ENCODE measurements around the gene OR52E5.

DNA sequence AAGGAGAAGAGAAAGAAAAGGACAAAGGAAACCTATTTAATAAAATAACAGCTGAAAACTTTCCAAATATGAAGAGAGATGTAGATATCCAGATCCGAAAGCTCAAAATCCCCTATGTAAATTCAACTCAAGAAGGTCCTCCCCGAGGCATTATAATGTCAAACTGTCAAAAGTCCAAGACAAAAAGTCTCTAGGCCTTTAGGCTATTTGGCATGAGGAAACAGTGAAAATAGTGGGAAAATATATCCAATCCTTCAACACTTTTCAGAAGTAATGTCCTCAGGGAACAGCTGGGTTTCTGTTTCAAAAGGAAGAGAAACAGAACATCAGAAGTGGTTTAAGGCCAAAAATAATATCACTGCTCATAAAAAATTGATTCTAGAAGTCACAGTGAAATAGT, 14.4 kb upstream of the OR52E5 start:
- TF ChIP-seq, protein P1, sequence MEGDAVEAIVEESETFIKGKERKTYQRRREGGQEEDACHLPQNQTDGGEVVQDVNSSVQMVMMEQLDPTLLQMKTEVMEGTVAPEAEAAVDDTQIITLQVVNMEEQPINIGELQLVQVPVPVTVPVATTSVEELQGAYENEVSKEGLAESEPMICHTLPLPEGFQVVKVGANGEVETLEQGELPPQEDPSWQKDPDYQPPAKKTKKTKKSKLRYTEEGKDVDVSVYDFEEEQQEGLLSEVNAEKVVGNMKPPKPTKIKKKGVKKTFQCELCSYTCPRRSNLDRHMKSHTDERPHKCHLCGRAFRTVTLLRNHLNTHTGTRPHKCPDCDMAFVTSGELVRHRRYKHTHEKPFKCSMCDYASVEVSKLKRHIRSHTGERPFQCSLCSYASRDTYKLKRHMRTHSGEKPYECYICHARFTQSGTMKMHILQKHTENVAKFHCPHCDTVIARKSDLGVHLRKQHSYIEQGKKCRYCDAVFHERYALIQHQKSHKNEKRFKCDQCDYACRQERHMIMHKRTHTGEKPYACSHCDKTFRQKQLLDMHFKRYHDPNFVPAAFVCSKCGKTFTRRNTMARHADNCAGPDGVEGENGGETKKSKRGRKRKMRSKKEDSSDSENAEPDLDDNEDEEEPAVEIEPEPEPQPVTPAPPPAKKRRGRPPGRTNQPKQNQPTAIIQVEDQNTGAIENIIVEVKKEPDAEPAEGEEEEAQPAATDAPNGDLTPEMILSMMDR (IDR thresholded peaks at IDR 0.05) = no peak
- no peak for TF ChIP-seq POLR2A (IDR thresholded peaks at IDR 0.05)
